IPS-15b (cell line): Measurements from ENCODE around the gene PAOX.
"Not testable (repeated sequence)": the region's sequence is repeated elsewhere in the genome, so short reads cannot be mapped to it uniquely, and the experiment has no call there.

ENCODE experiments used
- H3K27me3 ChIP-seq: one replicate; pipeline ENCODE4 v1.6.1; 2013; ENCODE audit warnings: low read length; ENCODE audit not compliant: control insufficient read depth, insufficient read depth
- H3K36me3 ChIP-seq: one replicate; pipeline ENCODE4 v1.6.1; 2013; ENCODE audit warnings: low read length; ENCODE audit not compliant: control insufficient read depth, insufficient read depth
- H3K4me1 ChIP-seq: one replicate; pipeline ENCODE4 v1.6.1; 2013; ENCODE audit warnings: mild to moderate bottlenecking, low read length; ENCODE audit not compliant: control insufficient read depth, insufficient read depth
- H3K4me3 ChIP-seq: one replicate; pipeline ENCODE4 v1.5.1; 2013; ENCODE audit warnings: low read depth, low read length
- H3K9ac ChIP-seq: one replicate; pipeline ENCODE4 v1.6.1; 2013; ENCODE audit warnings: low read depth, mild to moderate bottlenecking, low read length
- H3K9me3 ChIP-seq: one replicate; pipeline ENCODE4 v1.6.1; 2013; ENCODE audit warnings: mild to moderate bottlenecking, low read length; ENCODE audit not compliant: control insufficient read depth, insufficient read depth

Gene PAOX

GRCh38 chr10:133381036-133381435, 2.0 kb downstream of the PAOX start:
- no peaks in the 10 kb centered on the region for H3K9me3 ChIP-seq
- no peaks in the 10 kb centered on the region for H3K4me1 ChIP-seq

GRCh38 chr10:133383551-133383950, 4.5 kb downstream of the PAOX start:
- H3K9ac ChIP-seq, result no peak overlapping the region

More at GRCh38 chr10:133381036-133381435, 2.0 kb downstream of the PAOX start:
- Histone ChIP-seq H3K36me3 (no peaks in the 10 kb centered on the region), H3K9ac (no peak overlapping the region), H3K4me3 (no peak overlapping the region), H3K27me3 (peaks cover 40% of the 10 kb centered on the region)

GRCh38 chr10:133384071-133384470, 5.0 kb downstream of the PAOX start:
- H3K9ac ChIP-seq, result no peak overlapping the region
- H3K36me3 ChIP-seq, result no peaks in the 10 kb centered on the region
- no peaks in the 10 kb centered on the region for H3K4me1 ChIP-seq
- peaks cover 14% of the 10 kb centered on the region for H3K27me3 ChIP-seq
- no peak overlapping the region for H3K4me3 ChIP-seq
- no peaks in the 10 kb centered on the region for H3K9me3 ChIP-seq

More at GRCh38 chr10:133383551-133383950, 4.5 kb downstream of the PAOX start:
- no peaks in the 10 kb centered on the region for H3K9me3 ChIP-seq
- no peaks in the 10 kb centered on the region for H3K4me1 ChIP-seq
- H3K27me3 ChIP-seq, result peaks cover 15% of the 10 kb centered on the region
- H3K36me3 ChIP-seq, result no peaks in the 10 kb centered on the region
- H3K4me3 ChIP-seq, result no peak overlapping the region

GRCh38 chr10:133385214-133385613, 6.2 kb downstream of the PAOX start:
- peaks cover 8% of the 10 kb centered on the region for H3K27me3 ChIP-seq
- no peaks in the 10 kb centered on the region for H3K9me3 ChIP-seq
- H3K4me3 ChIP-seq, result no peak overlapping the region
- no peaks in the 10 kb centered on the region for H3K36me3 ChIP-seq
- no peaks in the 10 kb centered on the region for H3K4me1 ChIP-seq
- H3K9ac ChIP-seq, result no peak overlapping the region

GRCh38 chr10:133386951-133387350, 7.9 kb downstream of the PAOX start:
- H3K4me1 ChIP-seq, H3K27me3 ChIP-seq, H3K4me3 ChIP-seq: not testable (repeated sequence)

GRCh38 chr10:133388236-133388972, 9.3 kb downstream of the PAOX start:
- H3K4me3 ChIP-seq, result no peak overlapping the region
- no peaks in the 10 kb centered on the region for H3K36me3 ChIP-seq
- no peaks in the 10 kb centered on the region for H3K9me3 ChIP-seq
- H3K4me1 ChIP-seq, result no peaks in the 10 kb centered on the region
- no peak overlapping the region for H3K9ac ChIP-seq
- H3K27me3 ChIP-seq, result no peaks in the 10 kb centered on the region

More at GRCh38 chr10:133386951-133387350, 7.9 kb downstream of the PAOX start:
- not testable (repeated sequence) for H3K36me3 ChIP-seq, H3K9ac ChIP-seq, H3K9me3 ChIP-seq

GRCh38 chr10:133388973-133389818, 10.1 kb downstream of the PAOX start:
- Histone ChIP-seq H3K9ac (no peak overlapping the region), H3K4me3 (no peak overlapping the region), H3K4me1 (no peaks in the 10 kb centered on the region), H3K36me3 (peaks cover 2% of the 10 kb centered on the region), H3K27me3 (no peaks in the 10 kb centered on the region), H3K9me3 (no peaks in the 10 kb centered on the region)

- Histone ChIP-seq H3K27me3 (no peaks in the 10 kb centered on the region), H3K4me1 (no peaks in the 10 kb centered on the region), H3K36me3 (peaks cover 2% of the 10 kb centered on the region), H3K4me3 (no peak overlapping the region), H3K9me3 (no peaks in the 10 kb centered on the region), H3K9ac (no peak overlapping the region)
These were observed 11.7 kb downstream of the PAOX start for GRCh38 chr10:133390597-133391248.

- Histone ChIP-seq H3K4me1 (no peaks in the 10 kb centered on the region), H3K27me3 (no peaks in the 10 kb centered on the region), H3K9me3 (no peaks in the 10 kb centered on the region), H3K4me3 (no peak overlapping the region), H3K36me3 (peaks cover 7% of the 10 kb centered on the region), H3K9ac (no peak overlapping the region)
These were observed 12.2 kb downstream of the PAOX start for GRCh38 chr10:133391249-133391635.

GRCh38 chr10:133391761-133392518, 12.9 kb downstream of the PAOX start:
- H3K4me3 ChIP-seq, result no peak overlapping the region
- no peaks in the 10 kb centered on the region for H3K27me3 ChIP-seq
- no peak overlapping the region for H3K9ac ChIP-seq
- H3K36me3 ChIP-seq, result peaks cover 13% of the 10 kb centered on the region
- no peaks in the 10 kb centered on the region for H3K4me1 ChIP-seq
- no peaks in the 10 kb centered on the region for H3K9me3 ChIP-seq

- Histone ChIP-seq H3K27me3 (no peaks in the 10 kb centered on the region), H3K9ac (no peak overlapping the region), H3K4me1 (no peaks in the 10 kb centered on the region), H3K4me3 (peak overlapping the region; percentile 49), H3K36me3 (peaks cover 17% of the 10 kb centered on the region), H3K9me3 (no peaks in the 10 kb centered on the region)
These were observed 14.5 kb downstream of the PAOX start for GRCh38 chr10:133393401-133394063.
